GM21447 (cell line): ENCODE measurements around the gene PHC2.

Source experiments
- ATAC-seq: cut with Tn5 transposase; IDR thresholded peaks from one replicate; pipeline ENCODE4 v1.9.1; 2021; ENCODE audit not compliant: unreplicated experiment

Gene PHC2

GRCh38 chr1:33337441-33337840, 93.5 kb downstream of the PHC2 start:
- ATAC-seq = no peak

DNA sequence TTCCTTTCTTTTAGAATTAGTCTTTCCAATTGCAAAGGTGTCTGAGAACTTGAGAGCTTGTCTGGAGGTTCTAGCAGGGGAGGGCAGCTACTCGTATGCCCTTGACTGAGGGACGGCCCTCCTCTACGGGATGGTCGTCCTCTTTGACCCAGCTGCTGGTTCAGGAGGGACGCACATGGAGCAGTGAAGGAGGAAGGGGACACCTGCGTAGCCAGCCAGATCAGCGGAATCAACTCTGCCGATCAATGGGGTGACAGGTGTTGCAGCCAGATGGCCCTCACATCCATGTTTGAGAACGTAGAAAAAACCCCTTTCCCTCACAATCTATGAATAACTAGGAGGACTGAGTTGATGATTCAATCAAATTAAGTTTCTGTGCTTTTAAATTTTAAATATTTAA, 94.3 kb downstream of the PHC2 start:
- no peak for ATAC-seq

DNA sequence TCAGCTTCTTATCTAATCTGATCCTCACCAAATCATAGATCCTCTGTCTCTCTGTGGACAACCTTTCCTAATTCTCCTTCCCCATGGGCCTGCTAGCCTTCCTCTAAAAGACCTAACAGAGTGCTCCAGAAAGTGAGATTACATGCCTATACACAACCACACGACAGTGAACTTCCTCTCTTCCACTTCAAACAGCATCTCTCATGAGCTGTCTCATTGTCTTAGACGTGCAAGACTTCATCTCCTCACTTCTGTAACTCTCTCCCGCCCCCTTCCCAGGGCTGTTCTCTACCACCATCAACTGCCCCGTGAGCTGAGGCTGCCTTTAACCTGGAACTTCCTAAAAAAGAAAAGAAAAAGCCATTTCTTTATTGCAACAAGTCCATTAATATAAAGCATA, 95.9 kb downstream of the PHC2 start:
- ATAC-seq = no peak

DNA sequence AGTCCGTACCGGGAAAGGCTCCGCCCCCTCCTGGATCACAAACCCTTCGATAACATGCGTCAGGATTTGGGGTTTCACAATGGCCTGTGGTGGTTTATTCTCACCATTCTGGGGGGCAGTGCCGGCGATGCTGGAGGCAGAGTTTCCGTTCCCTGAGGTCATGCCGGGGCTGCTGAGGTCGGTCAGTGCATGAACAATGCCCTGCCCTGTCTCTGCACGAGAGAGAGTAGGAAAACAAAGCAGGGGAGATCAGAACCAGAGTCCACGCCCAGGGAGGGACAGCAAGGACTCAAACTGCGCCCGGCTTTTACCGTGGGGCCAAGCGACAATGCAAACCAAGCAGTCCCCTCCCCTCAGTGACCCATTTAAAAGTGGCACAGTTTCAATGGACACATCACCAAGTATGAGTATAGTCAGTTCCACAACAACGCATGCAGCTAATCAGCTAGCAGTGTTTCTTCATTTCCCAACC, 96.8 kb downstream of the PHC2 start:
- no peak for ATAC-seq

DNA sequence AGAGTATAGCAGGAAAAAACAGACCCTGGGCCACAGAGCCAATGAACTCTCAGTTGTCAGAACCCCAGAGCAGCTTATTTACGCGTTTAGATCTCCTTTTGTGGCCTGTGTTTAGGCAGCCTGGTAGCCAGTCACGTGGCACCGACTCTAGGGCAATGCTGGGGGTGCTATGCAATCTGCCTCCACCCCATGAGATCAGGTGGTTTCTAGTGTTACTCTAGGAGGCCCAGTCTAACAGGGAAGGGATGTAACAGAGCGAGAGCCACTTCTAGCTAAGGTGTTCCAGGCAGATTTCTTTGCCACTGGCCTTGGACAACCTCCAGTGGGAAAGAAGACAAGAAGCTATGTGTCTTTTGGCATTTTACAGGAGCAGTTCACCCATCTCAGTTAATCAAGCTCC, 98.0 kb downstream of the PHC2 start:
- no peak for ATAC-seq

- no peak for ATAC-seq
Observed at GRCh38 chr1:33332357-33332789, 98.5 kb downstream of the PHC2 start.

DNA sequence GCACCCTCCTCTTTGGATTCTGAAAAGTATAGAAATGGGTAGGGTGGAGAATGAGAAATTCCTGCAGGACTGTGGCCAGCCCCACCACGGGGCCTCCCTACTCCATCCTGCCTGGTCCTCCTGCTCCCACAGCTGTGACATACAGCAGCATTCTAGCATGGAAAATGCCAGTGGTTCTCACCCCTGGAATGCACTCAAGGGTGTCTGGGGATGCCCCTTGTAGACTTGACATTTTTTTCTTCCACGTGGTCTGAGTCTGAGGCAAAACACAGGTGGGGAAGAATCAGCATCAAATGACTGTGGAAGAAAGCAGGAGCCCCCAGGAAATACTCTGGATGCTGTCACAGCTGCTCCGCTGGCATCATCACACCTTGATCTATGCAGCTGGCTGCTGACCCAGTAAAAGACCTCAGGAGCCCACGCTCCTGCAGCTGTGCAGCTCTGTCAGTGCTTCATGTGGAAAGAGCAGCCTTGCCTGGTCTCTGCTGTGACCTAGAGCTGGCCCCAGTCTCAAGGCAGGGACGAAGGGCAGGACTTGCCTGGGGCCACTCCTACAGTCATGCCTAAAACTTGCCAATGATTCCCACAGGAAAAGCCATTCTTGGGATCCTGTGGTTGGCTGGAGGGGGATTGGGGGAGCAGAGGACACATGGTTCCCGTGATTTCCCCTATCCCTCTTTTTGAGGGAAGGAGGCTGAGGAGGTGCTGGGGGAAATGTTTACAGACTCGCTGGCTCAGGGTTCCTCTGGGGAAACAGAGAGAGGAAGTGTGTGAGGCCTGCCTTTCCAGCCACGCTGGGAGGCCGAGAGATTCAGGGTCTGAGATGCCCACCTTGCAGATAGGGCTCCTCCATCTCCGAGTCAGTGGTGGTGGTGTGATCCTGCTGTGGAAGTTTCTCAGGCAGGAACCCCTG, 99.2 kb downstream of the PHC2 start:
- no peak for ATAC-seq

DNA sequence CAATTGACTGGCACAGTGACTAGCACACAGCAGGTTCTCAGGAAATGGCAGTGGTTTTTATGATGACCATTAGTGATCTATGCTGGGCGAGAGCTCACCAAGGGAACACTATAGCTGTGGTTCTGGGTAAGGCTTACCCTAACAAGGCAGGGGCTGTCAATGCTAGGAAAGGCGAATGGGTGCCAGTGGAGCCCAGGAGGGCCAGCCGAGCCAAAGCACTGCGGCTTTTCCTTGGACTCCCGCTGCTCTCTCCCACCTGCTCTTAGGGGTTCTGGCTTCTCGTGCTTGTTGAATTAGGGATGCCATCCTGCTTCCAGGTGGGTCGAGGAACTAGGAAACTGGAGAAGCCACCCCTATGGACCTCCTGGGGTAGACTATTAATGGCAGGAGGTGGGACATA, 100.0 kb downstream of the PHC2 start:
- no peak for ATAC-seq

GRCh38 chr1:33330361-33330890, 100.5 kb downstream of the PHC2 start:
- ATAC-seq = no peak

DNA sequence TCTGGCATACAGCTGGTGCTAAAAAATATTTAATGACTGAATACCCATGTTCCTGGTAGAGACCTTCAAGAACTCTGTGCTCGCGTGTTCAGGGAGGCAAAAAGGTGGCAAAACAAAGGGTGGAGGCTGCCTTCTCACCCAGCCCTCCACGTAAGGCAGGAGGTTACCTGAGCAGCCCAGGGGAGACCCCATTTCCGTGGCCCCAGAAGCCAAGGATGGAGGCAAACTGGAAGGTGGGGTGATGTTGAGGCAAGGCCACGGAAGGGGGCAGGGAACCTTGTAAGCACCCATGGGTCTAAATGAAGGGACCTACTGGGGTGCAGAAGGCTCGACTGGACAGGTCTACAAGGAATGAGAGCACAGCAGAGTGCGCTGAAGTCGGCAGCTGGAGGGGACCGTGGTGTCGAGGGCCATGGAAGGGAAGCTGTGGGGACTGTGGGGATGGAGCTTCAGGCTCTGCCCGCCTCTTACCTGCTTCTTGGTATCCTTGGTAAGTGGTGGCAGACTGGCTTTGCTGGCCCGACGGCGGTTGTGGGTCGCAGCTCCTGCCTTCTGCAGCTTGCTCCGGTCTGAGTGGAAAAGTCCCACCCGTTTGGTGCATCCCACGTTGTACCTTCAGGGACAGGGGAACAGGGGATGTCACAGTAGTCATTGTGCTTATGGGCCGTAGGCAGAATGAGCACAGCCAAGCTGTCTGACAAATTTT, 101.1 kb downstream of the PHC2 start:
- no peak for ATAC-seq

GRCh38 chr1:33328817-33329216, 102.1 kb downstream of the PHC2 start:
- ATAC-seq = no peak

DNA sequence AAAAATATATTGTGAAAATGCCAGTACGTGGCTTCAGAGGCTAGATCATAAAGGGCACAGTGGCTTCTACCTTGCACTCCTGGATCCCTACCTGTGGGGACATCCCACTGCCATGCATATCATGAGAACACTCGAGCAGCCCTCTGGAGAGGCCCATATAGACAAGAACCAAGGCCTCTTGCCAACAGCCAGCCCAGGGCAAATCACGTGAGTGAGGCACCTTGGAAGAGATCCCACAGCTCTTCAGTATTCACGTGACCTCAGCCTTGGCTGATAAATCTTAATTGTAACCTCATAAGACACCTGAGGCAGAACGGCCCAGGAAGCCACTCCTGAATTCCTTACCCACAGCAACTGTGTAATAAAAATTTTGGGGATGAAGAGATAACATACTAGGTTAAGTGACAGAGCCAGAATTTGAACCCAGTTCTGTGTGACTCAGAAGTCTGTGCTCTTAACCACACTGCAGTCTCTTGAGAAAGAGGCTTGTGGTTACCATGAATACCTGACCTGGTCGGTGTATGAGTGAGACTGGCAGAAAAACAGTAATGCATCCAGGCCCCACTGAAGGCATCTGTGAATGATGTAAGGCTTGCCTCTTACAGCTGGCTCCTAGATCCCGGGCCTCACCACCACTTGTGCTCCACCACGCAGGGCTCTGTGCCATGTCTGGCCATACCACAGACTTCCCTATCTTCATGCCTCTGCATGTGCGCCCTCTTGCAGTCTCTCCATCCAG, 103.1 kb downstream of the PHC2 start:
- no peak for ATAC-seq

- ATAC-seq = no peak
Observed at GRCh38 chr1:33326785-33327184, 104.1 kb downstream of the PHC2 start.

- no peak for ATAC-seq
Observed at GRCh38 chr1:33324677-33325575, 106.0 kb downstream of the PHC2 start.

- no peak for ATAC-seq
Observed at GRCh38 chr1:33323663-33324477, 107.0 kb downstream of the PHC2 start.

GRCh38 chr1:33322870-33323585, 107.9 kb downstream of the PHC2 start:
- no peak for ATAC-seq

GRCh38 chr1:33322109-33322508, 108.8 kb downstream of the PHC2 start:
- ATAC-seq = no peak

DNA sequence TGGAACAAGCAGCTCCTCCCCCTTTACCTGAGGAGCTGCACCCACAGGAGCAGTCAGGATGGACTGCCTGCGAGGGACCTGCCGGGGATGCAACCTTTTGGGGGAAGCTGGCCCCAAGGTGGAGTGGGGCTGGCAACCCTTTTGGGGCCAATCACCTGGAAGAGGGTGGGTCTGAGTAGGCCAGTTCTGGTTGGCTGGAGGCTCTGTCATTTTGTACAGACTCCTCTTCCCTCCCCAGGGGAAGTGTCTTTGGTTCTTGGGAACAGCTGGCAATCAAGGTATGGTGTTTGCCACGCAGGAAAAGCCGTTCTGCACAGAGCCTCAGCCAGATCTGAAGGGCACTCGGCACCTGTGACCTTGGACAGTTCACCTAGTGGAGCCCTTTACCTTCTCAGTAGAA, 109.7 kb downstream of the PHC2 start:
- ATAC-seq = no peak
